Eye (tissue), 1 donor: ENCODE data around the gene SH3BP5L.
"Not testable (repeated sequence)": the region's sequence is repeated elsewhere in the genome, so short reads cannot be mapped to it uniquely, and the experiment has no call there.

ENCODE experiments used
- DNase-seq: peaks from one replicate; pipeline ENCODE4 v3.0.0-alpha.2; 2015

SH3BP5L gene

GRCh38 chr1:248807067-248807737, 18.5 kb downstream of the SH3BP5L start:
- DNase-seq = peak; percentile 79

GRCh38 chr1:248805876-248806275, 19.8 kb downstream of the SH3BP5L start:
- no peak for DNase-seq

- no peak for DNase-seq
These were observed 20.7 kb downstream of the SH3BP5L start for GRCh38 chr1:248804771-248805681.

GRCh38 chr1:248803501-248803900, 22.2 kb downstream of the SH3BP5L start:
- not testable (repeated sequence) for DNase-seq

GRCh38 chr1:248802454-248802853, 23.3 kb downstream of the SH3BP5L start:
- no peak for DNase-seq

- DNase-seq = no peak
These were observed 25.3 kb downstream of the SH3BP5L start for GRCh38 chr1:248800459-248800858.

GRCh38 chr1:248798791-248799190, 26.9 kb downstream of the SH3BP5L start:
- no peak for DNase-seq

- DNase-seq = not testable (repeated sequence)
These were observed 31.1 kb downstream of the SH3BP5L start for GRCh38 chr1:248794663-248795062.

- DNase-seq = no peak
These were observed 32.1 kb downstream of the SH3BP5L start for GRCh38 chr1:248793592-248793991.

GRCh38 chr1:248792342-248792741, 33.4 kb downstream of the SH3BP5L start:
- no peak for DNase-seq

- no peak for DNase-seq
These were observed 34.7 kb downstream of the SH3BP5L start for GRCh38 chr1:248791010-248791409.

GRCh38 chr1:248790456-248790855, 35.3 kb downstream of the SH3BP5L start:
- no peak for DNase-seq

GRCh38 chr1:248789337-248789736, 36.4 kb downstream of the SH3BP5L start:
- DNase-seq = not testable (repeated sequence)

GRCh38 chr1:248788327-248788726, 37.4 kb downstream of the SH3BP5L start:
- no peak for DNase-seq

- DNase-seq = peak; percentile 20
These were observed 38.3 kb downstream of the SH3BP5L start for GRCh38 chr1:248787430-248787829.

- DNase-seq = no peak
These were observed 39.6 kb downstream of the SH3BP5L start for GRCh38 chr1:248786156-248786555.

GRCh38 chr1:248783367-248783766, 42.3 kb downstream of the SH3BP5L start:
- DNase-seq = no peak

GRCh38 chr1:248782416-248783141, 43.1 kb downstream of the SH3BP5L start:
- DNase-seq = no peak

- no peak for DNase-seq
These were observed 46.4 kb downstream of the SH3BP5L start for GRCh38 chr1:248779350-248779749.

- no peak for DNase-seq
These were observed 46.8 kb downstream of the SH3BP5L start for GRCh38 chr1:248778906-248779305.

GRCh38 chr1:248776991-248777390, 48.7 kb downstream of the SH3BP5L start:
- DNase-seq = no peak

- no peak for DNase-seq
These were observed 50.3 kb downstream of the SH3BP5L start for GRCh38 chr1:248775441-248775840.
